GM21390 (cell line): ENCODE results near the gene CNOT6L.

Source experiments
- ATAC-seq: cut with Tn5 transposase; IDR thresholded peaks from one replicate; pipeline ENCODE4 v1.9.1; 2021; ENCODE audit not compliant: unreplicated experiment

CNOT6L gene

GRCh38 chr4:77820649-77821561, 1.7 kb upstream of the CNOT6L start:
- ATAC-seq = no peak

DNA sequence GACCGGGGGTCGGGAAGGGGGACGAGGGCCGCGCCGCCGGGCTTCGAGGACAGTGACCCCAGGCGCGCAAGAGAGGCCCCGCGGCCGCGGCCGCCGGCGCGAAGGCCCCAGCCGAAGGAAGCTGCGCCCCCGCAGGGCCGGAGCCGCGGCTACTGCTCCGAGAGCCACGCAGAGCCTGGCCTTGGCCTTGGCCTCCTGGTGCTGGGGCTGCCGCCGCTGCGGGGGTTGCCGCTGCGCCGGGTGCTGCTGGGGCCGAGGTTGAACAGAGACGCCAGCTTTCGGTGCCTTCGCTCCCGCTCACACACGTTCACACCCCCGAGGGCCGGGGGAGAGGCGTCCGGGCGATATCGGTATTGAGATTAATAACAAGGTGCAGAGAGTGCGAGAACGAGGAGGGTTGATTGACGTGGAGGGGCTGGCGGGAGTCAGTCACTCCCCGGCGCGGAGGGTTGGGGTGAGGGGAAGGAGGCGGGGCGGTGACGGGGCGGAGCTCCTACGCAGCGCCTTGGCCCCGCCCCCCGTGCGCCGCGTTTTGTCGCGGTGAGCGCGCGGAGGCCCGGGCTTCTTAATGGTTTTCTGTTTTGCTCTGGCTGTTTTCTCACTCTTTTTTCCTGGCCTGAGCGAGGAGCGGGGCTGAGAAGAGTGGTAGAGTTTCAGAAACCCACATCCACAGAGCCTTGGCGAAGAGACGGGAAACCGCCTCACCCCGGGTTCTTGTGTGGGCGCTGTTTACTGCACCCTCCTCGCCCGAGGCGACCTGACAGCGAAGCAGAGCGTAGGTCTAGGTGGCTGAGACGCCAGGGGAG, 878 bp upstream of the CNOT6L start:
- ATAC-seq = peak; percentile 75

GRCh38 chr4:77819404-77819842, 255 bp upstream of the CNOT6L start:
- peak; percentile 11 for ATAC-seq

DNA sequence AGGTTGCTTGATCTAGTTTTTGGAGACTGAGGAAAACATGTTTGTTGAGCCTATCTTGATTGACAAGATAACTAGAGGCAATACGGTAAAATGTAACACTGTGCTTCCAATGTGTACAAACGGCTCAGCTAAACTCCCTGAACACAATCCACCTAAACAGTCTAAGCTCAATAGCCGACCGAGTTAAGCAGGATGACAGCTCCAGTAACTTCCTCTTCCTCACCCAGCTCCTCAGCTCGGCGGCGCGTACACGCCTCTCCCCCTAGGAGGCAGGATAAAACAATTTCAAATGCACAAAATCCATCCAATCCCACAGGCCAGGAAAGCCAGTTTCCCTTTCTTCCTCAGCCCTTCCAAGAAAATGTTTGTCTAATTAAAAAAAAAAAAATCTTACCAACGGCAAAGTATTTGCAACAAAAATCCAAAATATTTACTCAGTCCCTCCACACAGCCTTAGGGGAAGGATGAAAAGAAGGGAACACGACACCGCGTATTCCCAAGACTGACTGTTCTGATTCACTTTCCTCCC, 1.0 kb downstream of the CNOT6L start:
- peak; percentile 22 for ATAC-seq

GRCh38 chr4:77817304-77818072, 1.7 kb downstream of the CNOT6L start:
- no peak for ATAC-seq

- no peak for ATAC-seq
Observed at GRCh38 chr4:77816546-77816945, 2.6 kb downstream of the CNOT6L start.

DNA sequence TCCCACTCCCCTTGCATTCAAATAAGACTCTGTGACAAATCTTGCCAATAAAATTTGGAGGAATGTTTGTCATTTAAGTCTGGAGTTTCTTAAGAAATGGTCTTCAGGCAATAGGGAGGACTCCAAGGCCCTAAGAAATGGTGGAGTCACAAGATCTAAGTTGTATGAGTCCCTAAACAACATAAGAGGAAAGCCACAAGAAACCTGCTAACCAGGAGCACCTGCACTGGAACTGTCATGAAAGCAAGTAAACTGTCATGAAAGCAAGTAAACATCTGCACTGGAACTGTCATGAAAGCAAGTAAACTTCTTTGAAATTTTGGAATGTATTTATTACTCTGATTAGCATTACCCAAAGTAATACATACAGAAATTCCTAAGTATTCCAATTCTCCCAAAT, 3.5 kb downstream of the CNOT6L start:
- ATAC-seq = no peak

DNA sequence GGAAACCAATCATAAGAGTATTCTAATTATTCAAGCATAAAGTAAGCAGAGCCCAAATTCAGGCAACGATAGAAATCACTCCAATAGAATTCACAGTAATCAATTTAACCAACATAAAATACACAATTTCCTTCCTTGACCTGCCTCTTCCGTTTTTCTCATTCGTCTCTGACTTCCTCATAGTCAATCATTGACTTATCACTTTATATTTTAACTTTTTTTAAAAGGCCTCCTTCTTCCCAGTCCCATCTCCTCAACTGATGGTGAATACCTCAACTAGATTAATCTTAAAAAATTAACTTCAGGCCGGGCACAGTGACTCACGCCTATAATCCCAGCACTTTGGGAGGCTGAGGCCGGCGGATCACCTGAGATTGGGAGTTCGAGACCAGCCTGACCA, 13.3 kb downstream of the CNOT6L start:
- no peak for ATAC-seq

GRCh38 chr4:77804471-77804870, 14.7 kb downstream of the CNOT6L start:
- no peak for ATAC-seq

GRCh38 chr4:77802402-77802801, 16.8 kb downstream of the CNOT6L start:
- ATAC-seq = no peak

GRCh38 chr4:77801260-77801608, 17.9 kb downstream of the CNOT6L start:
- no peak for ATAC-seq

DNA sequence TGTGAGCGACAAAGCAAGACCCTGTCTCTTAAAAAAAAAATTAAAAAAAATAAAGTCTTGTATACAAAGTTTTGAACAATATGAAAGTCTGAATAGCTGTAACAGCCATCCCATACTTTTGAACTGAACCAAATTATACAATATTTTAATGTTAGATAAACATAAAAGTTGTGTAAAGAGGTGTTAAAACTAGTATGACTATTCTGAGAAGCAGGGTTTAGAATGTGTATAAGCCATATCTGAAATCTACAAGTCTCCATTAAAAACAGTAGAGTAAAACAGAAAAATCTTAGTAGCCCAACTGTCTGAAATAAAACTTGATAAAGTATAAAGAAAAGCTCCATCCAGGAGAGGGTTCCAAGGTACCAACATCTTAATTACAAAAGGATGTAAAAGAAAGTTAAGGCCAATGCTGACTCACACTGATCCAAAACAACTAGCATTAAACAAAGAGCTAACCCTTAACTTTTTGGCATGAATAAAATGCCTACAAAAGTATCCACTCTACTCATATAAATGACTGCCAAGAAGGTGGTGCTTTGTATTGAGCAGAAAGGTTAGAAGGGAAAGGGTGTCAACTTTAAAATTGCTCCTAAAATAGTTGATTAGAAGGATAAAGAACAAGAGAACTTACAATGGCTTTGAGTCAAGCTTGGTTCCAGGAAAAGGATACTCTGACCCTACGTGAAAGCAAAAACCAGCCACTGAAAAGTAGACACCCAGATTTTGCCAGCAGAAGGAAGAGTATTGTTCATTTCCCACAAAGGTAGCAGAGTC, 18.5 kb downstream of the CNOT6L start:
- ATAC-seq = no peak

- ATAC-seq = no peak
Observed at GRCh38 chr4:77800077-77800476, 19.1 kb downstream of the CNOT6L start.

GRCh38 chr4:77798385-77798784, 20.8 kb downstream of the CNOT6L start:
- no peak for ATAC-seq

GRCh38 chr4:77797239-77797638, 21.9 kb downstream of the CNOT6L start:
- no peak for ATAC-seq

DNA sequence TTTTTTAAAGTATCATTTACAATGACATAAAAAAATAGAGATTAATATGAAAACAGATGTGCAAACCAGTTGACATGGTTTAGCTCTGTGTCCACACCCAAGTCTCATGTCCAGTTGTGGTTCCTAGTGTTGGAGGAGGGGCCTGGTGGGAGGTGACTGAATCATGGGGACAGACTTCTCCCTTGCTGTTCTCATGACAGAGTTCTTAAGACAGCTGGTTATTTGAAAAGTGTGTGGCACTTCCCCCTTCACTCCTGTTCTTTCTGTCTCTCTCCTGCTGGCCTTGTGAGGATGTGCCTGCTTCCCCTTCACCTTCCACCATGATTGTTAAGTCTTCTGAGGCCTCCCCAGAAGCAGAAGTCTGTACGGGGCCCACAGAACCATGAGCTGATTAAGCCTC, 23.8 kb downstream of the CNOT6L start:
- ATAC-seq = no peak

GRCh38 chr4:77790146-77790545, 29.0 kb downstream of the CNOT6L start:
- ATAC-seq = no peak

DNA sequence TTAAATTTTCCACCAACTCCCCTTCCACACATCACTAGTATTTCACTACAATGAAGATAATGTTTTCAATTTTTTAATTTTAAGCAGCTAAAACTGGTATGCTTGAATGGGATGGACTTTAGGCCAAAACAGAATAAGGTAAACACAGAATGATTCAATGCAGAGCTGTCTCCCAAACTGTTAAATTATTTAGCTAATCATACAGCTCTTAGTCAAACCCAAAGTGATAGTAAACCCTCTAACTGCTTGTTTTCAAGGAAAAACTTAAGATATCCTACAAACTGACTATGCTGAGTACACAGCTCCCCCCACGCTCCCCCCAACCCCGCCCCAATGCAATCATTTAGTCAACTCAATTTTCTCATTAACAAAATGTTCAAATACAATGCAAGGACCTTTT, 30.2 kb downstream of the CNOT6L start:
- no peak for ATAC-seq

GRCh38 chr4:77787969-77788368, 31.2 kb downstream of the CNOT6L start:
- ATAC-seq = no peak

DNA sequence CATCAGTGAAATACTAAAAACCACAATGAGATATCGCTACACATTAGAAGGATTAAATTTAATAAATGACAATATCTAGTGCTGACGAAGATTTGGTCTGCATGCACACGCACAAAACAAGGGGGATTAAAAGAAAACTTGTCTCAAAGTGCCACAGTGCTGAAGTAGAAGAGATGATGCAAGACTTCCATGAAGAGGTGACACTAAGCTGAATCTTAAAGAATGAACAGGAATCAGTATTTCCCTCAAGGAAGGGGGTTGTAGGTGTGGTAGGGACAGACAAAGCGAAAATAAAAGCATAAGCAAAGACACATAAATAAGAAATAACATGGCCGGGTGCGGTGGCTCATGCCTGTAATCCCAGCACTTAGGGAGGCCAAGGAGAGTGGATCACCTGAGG, 33.5 kb downstream of the CNOT6L start:
- ATAC-seq = no peak
